Measurements from ENCODE around the gene MYH15. TPM values are rescaled to one million over a fixed set of nuclear protein-coding genes. Genes with fewer than 3 reads are reported as not detected.

Gene MYH15
- total and polyA plus RNA-seq, 2 of the 8 experiments (the other 6 are each of a cell fraction or from before 2014, with no cell fraction given) = under 0.01 TPM; not detected in 1

- Histone ChIP-seq H3K23me2 (ENCODE audit: low read depth, low read length) (no peaks in the 10 kb centered on the region), H3K9me3 (ENCODE audit: insufficient read depth in 2 of 2, low read depth in 1 of 2, low read length in 1 of 2) (0 out of 4 replicates have a peak, but pooled peaks cover 0 to under 1% of the 10 kb centered on the region in 2 experiments), H4K20me1 (replicated peaks in 1 of 2; ENCODE audit: control insufficient read depth in 1 of 2, insufficient read depth in 2 of 2, low read length in 2 of 2) (no peaks in the 10 kb centered on the region), H2BK20ac (ENCODE audit: low read length) (no peak overlapping the region), H3K79me1 (ENCODE audit: low read depth, low read length) (no peaks in the 10 kb centered on the region), H3K9ac (replicated peaks in 1 of 4; ENCODE audit: extremely low read depth in 1 of 4, low read depth in 3 of 4, low read length in 3 of 4) (no peak overlapping the region), H2AFZ (ENCODE audit: low read length) (no peak overlapping the region), H3K4me1 (replicated peaks in 1 of 4; ENCODE audit: control insufficient read depth in 3 of 4, insufficient read depth in 4 of 4, low read length in 3 of 4) (peaks cover 0 to 7% (median 0%) of the 10 kb centered on the region in 4 experiments; a peak in 2 of 7 replicates), H3K23ac (ENCODE audit: insufficient read length) (no peak overlapping the region), H2BK15ac (ENCODE audit: low read length) (no peak overlapping the region), H3K36me3 (ENCODE audit: control insufficient read depth in 2 of 4, insufficient read depth in 4 of 4, low read length in 3 of 4) (peaks cover 0 to 2% (median 2%) of the 10 kb centered on the region in 4 experiments; a peak in 4 of 8 replicates), H2AK5ac (ENCODE audit: low read depth, low read length) (no peak overlapping the region), H2BK5ac (ENCODE audit: low read depth, low read length) (no peak overlapping the region), H2BK12ac (ENCODE audit: low read depth, low read length) (no peak overlapping the region), H3K4ac (replicated peaks; ENCODE audit: insufficient read length, low read depth, low read length) (no peak overlapping the region), H3K79me2 (ENCODE audit: control insufficient read depth in 1 of 2, insufficient read depth in 2 of 2, low read length in 2 of 2) (no peaks in the 10 kb centered on the region), H3K4me3 (ENCODE audit: extremely low read depth in 1 of 4, insufficient read depth in 2 of 4, low read depth in 3 of 4, low read length in 4 of 4) (no peak overlapping the region), H4K8ac (ENCODE audit: extremely low read depth, insufficient read depth, low read length) (no peak overlapping the region), H3K18ac (ENCODE audit: extremely low read depth, low read length) (no peak overlapping the region), H3K27me3 (replicated peaks in 1 of 4; ENCODE audit: control insufficient read depth in 3 of 4, extremely low read depth in 1 of 4, insufficient read depth in 3 of 4, low read length in 3 of 4) (no peaks in the 10 kb centered on the region), H3K27ac (ENCODE audit: low read depth, low read length) (no peak overlapping the region), H4K5ac (ENCODE audit: insufficient read length, low read depth, low read length) (no peak overlapping the region), H2BK120ac (replicated peaks; ENCODE audit: low read depth, low read length) (no peak overlapping the region), H3K14ac (ENCODE audit: insufficient read length) (no peak overlapping the region), H3K4me2 (ENCODE audit: insufficient read depth in 1 of 2, low read depth in 2 of 2, low read length in 2 of 2) (no peak overlapping the region), H3K56ac (replicated peaks; ENCODE audit: insufficient read length, low read depth, low read length) (no peak overlapping the region), H4K91ac (replicated peaks; ENCODE audit: insufficient read length, low read length) (no peak overlapping the region)
- no peak for TF ChIP-seq FOSL1 (IDR thresholded peaks at IDR 0.05; ENCODE audit: insufficient read depth, low read depth, low read length)
- TF ChIP-seq TBP (IDR thresholded peaks at IDR 0.05; ENCODE audit: low read depth, low read length) = no peak
- TF ChIP-seq TEAD4 (IDR thresholded peaks at IDR 0.05; ENCODE audit: low read depth, low read length) = no peak
- POLR2A ChIA-PET (ENCODE audit: partially characterized antibody) = interaction anchor here (0.7 to 2.3 kb wide), 3 partner anchors 9 to 14 kb away, joined by 3 to 8 read pairs (median 3); no protein-coding TSS in a partner anchor
- WGBS, 2 experiments (ENCODE audit: extremely low coverage in 1 of 2, insufficient coverage in 1 of 2, insufficient read length in 1 of 2, insufficient replicate concordance in 2 of 2, low coverage in 1 of 2, low lambda C conversion rate in 2 of 2, missing lambda C conversion rate in 1 of 2) = 84% methylated on average over 4 of the region's 4 CpGs; no CpG with 5 or more reads in 1 of the 2 experiments
- FAIRE-seq (no peak), DNase-seq (ENCODE audit: low read depth in 1 of 2, low spot score in 2 of 2) (no peak)
- CTCF ChIA-PET (ENCODE audit: partially characterized antibody) = interaction anchor here (0.7 to 1.7 kb wide), 3 partner anchors 15 to 435 kb away, joined by 3 to 5 read pairs (median 4); no protein-coding TSS in a partner anchor
These were observed 27.7 kb upstream of the MYH15 start for GRCh38 chr3:108538083-108538482.
